Loucy (cell line): Measurements from ENCODE around the gene FBLN2.

Experiments used
- EZH2phosphoT487 ChIP-seq: fragments of 200-600 bp; IDR thresholded peaks from 2 replicates; pipeline ENCODE4 v1.6.1; 2018; ENCODE audit warnings: antibody characterized with exemption, mild to moderate bottlenecking, moderate library complexity, borderline replicate concordance
- TF ChIP-seq, protein P1 (sequence below): fragments of 200-600 bp; sonication (generic); conservative IDR thresholded peaks from 2 replicates; pipeline ENCODE4 v1.5.1; 2014; ENCODE audit warnings: mild to moderate bottlenecking, antibody characterized with exemption, low read length

DNA sequence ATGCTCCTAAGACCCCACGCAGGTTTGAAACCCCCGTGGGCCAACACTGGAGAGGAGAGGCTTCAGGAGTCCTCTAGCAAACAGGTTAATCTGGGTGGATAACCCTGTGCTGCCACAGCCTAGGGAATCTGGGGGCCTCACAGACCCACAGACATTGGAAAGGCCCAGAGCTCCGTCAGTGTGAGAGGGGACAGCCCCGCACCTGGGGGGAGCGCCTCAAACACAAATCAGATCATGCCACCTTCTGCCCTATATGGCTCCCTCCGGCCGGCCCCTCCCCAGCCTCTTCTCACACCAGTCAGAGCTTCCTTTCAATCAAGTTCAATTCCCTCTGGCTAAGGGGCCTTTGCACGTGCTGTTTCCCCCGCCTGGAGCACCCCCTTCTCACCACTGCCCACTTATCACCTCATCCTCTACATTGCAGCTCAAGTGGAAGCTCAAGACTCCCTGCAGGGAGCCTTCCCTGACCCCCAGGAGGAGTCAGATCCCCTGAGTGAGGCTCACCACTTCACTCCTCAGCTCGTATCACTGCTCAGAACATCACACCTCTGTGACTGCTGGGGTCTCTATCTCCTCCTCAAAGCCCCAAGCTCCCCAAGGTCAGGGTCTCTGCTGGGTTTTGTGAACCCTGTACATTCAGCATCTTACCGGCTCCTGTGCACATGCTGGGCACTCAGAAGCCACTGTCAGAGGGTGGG, 24.1 kb downstream of the FBLN2 start:
- TF ChIP-seq, protein P1, sequence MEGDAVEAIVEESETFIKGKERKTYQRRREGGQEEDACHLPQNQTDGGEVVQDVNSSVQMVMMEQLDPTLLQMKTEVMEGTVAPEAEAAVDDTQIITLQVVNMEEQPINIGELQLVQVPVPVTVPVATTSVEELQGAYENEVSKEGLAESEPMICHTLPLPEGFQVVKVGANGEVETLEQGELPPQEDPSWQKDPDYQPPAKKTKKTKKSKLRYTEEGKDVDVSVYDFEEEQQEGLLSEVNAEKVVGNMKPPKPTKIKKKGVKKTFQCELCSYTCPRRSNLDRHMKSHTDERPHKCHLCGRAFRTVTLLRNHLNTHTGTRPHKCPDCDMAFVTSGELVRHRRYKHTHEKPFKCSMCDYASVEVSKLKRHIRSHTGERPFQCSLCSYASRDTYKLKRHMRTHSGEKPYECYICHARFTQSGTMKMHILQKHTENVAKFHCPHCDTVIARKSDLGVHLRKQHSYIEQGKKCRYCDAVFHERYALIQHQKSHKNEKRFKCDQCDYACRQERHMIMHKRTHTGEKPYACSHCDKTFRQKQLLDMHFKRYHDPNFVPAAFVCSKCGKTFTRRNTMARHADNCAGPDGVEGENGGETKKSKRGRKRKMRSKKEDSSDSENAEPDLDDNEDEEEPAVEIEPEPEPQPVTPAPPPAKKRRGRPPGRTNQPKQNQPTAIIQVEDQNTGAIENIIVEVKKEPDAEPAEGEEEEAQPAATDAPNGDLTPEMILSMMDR = no peak
- TF ChIP-seq EZH2phosphoT487 = no peak
